Neuronal stem cell (in vitro differentiated cells): Measurements from ENCODE around the gene ODF2.

Experiments used
- DNase-seq: peaks from one replicate; pipeline ENCODE4 v3.0.0-alpha.2; 2013; ENCODE audit warnings: low spot score
- H2AFZ ChIP-seq: one replicate; pipeline ENCODE4 v1.6.1; 2013; ENCODE audit warnings: mild to moderate bottlenecking, low read length, inconsistent platforms
- H2AK5ac ChIP-seq: 2 replicates; pipeline ENCODE4 v1.6.1; 2013; ENCODE audit warnings: low read depth, mild to moderate bottlenecking, inconsistent platforms, low read length, moderate library complexity, mixed read lengths
- H2BK120ac ChIP-seq: 2 replicates; pipeline ENCODE4 v1.6.1; 2013; ENCODE audit warnings: low read depth, mild to moderate bottlenecking, inconsistent platforms, low read length, moderate library complexity, mixed read lengths
- H2BK12ac ChIP-seq: one replicate; pipeline ENCODE4 v1.6.1; 2013; ENCODE audit warnings: low read length, inconsistent platforms
- H2BK15ac ChIP-seq: 2 replicates; pipeline ENCODE4 v1.6.1; 2013; ENCODE audit warnings: mild to moderate bottlenecking, low read length, inconsistent platforms, mixed read lengths
- H2BK5ac ChIP-seq: one replicate; pipeline ENCODE4 v1.6.1; 2013; ENCODE audit warnings: inconsistent platforms, mild to moderate bottlenecking, low read length, moderate library complexity
- H3K14ac ChIP-seq: one replicate; pipeline ENCODE4 v1.6.1; 2013; ENCODE audit warnings: low read length, inconsistent platforms
- H3K18ac ChIP-seq: 2 replicates; pipeline ENCODE4 v1.6.1; 2013; ENCODE audit warnings: low read length, inconsistent platforms
- H3K23ac ChIP-seq: 2 replicates; pipeline ENCODE4 v1.6.1; 2013; ENCODE audit warnings: low read depth, mild to moderate bottlenecking, mixed read lengths, low read length, inconsistent platforms; ENCODE audit not compliant: poor library complexity
- H3K27ac ChIP-seq: replicated peaks from 3 replicates; pipeline ENCODE4 v1.5.1; 2013; ENCODE audit warnings: low read length, inconsistent platforms
- H3K27me3 ChIP-seq, 3 experiments: 2 replicates each; pipeline ENCODE4 v1.6.1; 2013; ENCODE audit warnings: low read length in 3 of 3, mild to moderate bottlenecking in 2 of 3, inconsistent platforms in 1 of 3, low read depth in 1 of 3, mixed read lengths in 1 of 3, moderate library complexity in 1 of 3; ENCODE audit not compliant: control insufficient read depth in 3 of 3, insufficient read depth in 3 of 3
- H3K36me3 ChIP-seq, 2 donors: replicated peaks in 1 of 2; 2 replicates each; pipeline ENCODE4 v1.6.1; 2013; ENCODE audit warnings: low read length in 2 of 2; ENCODE audit not compliant: control insufficient read depth in 2 of 2, insufficient read depth in 2 of 2
- H3K4ac ChIP-seq: 2 replicates; pipeline ENCODE4 v1.6.1; 2013; ENCODE audit warnings: inconsistent platforms, mild to moderate bottlenecking, low read length, moderate library complexity
- H3K4me1 ChIP-seq, 2 donors: 1 replicate in 1 of 2; 2 replicates in 1 of 2; pipeline ENCODE4 v1.6.1; 2013; ENCODE audit warnings: low read length in 2 of 2, low read depth in 1 of 2; ENCODE audit not compliant: control insufficient read depth in 2 of 2, insufficient read depth in 1 of 2
- H3K4me2 ChIP-seq: one replicate; pipeline ENCODE4 v1.6.1; 2013; ENCODE audit warnings: mild to moderate bottlenecking, low read length, inconsistent platforms; ENCODE audit not compliant: insufficient read depth, poor library complexity, severe bottlenecking
- H3K4me3 ChIP-seq, 2 donors: 2 replicates each; pipeline ENCODE4 v1.5.1; 2013; ENCODE audit warnings: low read length in 2 of 2, mild to moderate bottlenecking in 2 of 2, inconsistent platforms in 1 of 2, moderate library complexity in 1 of 2
- H3K79me1 ChIP-seq: one replicate; pipeline ENCODE4 v1.6.1; 2013; ENCODE audit warnings: low read depth, mild to moderate bottlenecking, inconsistent platforms, low read length, moderate library complexity
- H3K9ac ChIP-seq: one replicate; pipeline ENCODE4 v1.6.1; 2013; ENCODE audit warnings: mild to moderate bottlenecking, low read depth, low read length, inconsistent platforms; ENCODE audit not compliant: poor library complexity
- H3K9me3 ChIP-seq, 2 donors: replicated peaks in 1 of 2; 2 replicates each; pipeline versions ENCODE3 to v1.6.1; 2013; ENCODE audit warnings: low read length in 2 of 2, mild to moderate bottlenecking in 2 of 2, inconsistent platforms in 1 of 2, low read depth in 1 of 2, mixed read lengths in 1 of 2, moderate library complexity in 1 of 2; ENCODE audit not compliant: control insufficient read depth in 2 of 2, insufficient read depth in 1 of 2
- H4K8ac ChIP-seq: one replicate; pipeline ENCODE4 v1.6.1; 2013; ENCODE audit warnings: low read depth, mild to moderate bottlenecking, inconsistent platforms, low read length, moderate library complexity
- H4K91ac ChIP-seq: one replicate; pipeline ENCODE4 v1.6.1; 2013; ENCODE audit warnings: low read length, low read depth, mild to moderate bottlenecking, inconsistent platforms; ENCODE audit not compliant: poor library complexity
- WGBS, 2 donors: extraction: QIAGEN DNeasy Blood & Tissue Kit; methylation state at CpG; one replicate each; pipeline ENCODE4 v1.1.7; 2013; ENCODE audit warnings: missing lambda C conversion rate in 2 of 2, mixed read lengths in 1 of 2; ENCODE audit not compliant: insufficient read length in 2 of 2, insufficient replicate concordance in 1 of 2; ENCODE audit errors: extremely low coverage in 2 of 2; 5-methylcytosine and 5-hydroxymethylcytosine counted together

Gene ODF2

DNA sequence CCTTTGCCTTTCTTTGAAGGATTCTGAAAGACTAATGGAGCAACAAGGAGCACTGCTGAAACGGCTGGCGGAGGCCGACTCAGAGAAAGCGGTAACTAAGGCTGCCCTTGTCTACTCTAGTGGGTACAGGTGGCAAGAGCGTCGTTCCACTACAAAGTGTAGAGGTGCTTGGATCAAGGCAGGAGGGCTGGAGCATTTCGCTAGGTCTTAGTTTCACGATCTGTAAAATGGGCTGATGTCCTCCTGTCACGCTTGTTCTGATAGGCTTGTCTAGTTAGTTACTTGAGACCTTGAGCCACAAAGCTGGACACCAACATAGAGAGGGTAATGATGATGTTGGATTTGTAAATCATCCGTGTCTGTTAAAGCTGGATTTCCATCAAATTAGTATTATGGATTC lies 25.8 kb downstream of the ODF2 start:
- H2BK15ac ChIP-seq, result no peak overlapping the region
- H3K23ac ChIP-seq, result no peak overlapping the region
- no peak for DNase-seq
- H2BK5ac ChIP-seq, result no peak overlapping the region
- no peaks in the 10 kb centered on the region for H3K4me1 ChIP-seq
- no peaks in the 10 kb centered on the region for H3K9me3 ChIP-seq
- no peak overlapping the region for H3K18ac ChIP-seq
- no peak overlapping the region for H3K4ac ChIP-seq
- no peak overlapping the region for H3K4me3 ChIP-seq
- H3K27ac ChIP-seq, result no peak overlapping the region
- H3K36me3 ChIP-seq, result peaks cover 25 to 94% of the 10 kb centered on the region in 2 donors
- H2AFZ ChIP-seq, result no peak overlapping the region
- no peak overlapping the region for H3K14ac ChIP-seq
- H2BK120ac ChIP-seq, result no peak overlapping the region
- no peak overlapping the region for H4K91ac ChIP-seq
- H4K8ac ChIP-seq, result no peak overlapping the region
- no peak overlapping the region for H2BK12ac ChIP-seq
- H3K27me3 ChIP-seq, result no peaks in the 10 kb centered on the region
- no peak overlapping the region for H3K9ac ChIP-seq
- no peak overlapping the region for H3K4me2 ChIP-seq
- no CpG with 5 or more reads among the region's 10 CpGs for WGBS, 2 donors
- no peak overlapping the region for H2AK5ac ChIP-seq
- H3K79me1 ChIP-seq, result no peaks in the 10 kb centered on the region

DNA sequence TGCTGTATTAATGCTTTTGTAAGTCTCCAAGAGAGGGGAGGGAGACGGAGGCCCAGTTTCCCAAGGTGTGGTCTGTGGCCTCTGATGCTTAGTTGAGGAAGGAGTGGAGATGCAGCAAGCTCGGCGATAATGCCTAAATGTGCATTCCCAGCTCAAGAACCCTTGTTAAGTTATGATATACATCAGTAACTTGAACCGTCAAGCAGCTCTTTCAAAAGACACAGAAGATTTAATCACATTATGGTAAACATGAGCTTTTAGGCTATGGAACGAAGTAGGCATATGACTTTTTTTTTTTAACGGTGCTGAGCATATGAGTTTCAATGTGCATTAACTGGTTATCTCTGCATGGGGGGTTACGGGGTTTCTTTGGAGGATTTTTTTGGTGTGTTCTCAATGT lies 26.4 kb downstream of the ODF2 start:
- Histone ChIP-seq H2AFZ (no peak overlapping the region), H4K8ac (no peak overlapping the region), H3K18ac (no peak overlapping the region), H3K36me3 (peaks cover 30 to 96% of the 10 kb centered on the region in 2 donors), H2BK120ac (no peak overlapping the region), H3K4ac (no peak overlapping the region), H2BK5ac (no peak overlapping the region), H2BK15ac (no peak overlapping the region), H3K27me3 (no peaks in the 10 kb centered on the region), H3K79me1 (no peaks in the 10 kb centered on the region), H4K91ac (no peak overlapping the region), H2BK12ac (no peak overlapping the region), H3K9ac (no peak overlapping the region), H3K14ac (no peak overlapping the region), H3K4me3 (no peak overlapping the region), H3K9me3 (no peaks in the 10 kb centered on the region), H2AK5ac (no peak overlapping the region), H3K4me2 (no peak overlapping the region), H3K4me1 (no peaks in the 10 kb centered on the region), H3K23ac (no peak overlapping the region), H3K27ac (no peak overlapping the region)
- no CpG with 5 or more reads among the region's 7 CpGs for WGBS, 2 donors
- no peak for DNase-seq

DNA sequence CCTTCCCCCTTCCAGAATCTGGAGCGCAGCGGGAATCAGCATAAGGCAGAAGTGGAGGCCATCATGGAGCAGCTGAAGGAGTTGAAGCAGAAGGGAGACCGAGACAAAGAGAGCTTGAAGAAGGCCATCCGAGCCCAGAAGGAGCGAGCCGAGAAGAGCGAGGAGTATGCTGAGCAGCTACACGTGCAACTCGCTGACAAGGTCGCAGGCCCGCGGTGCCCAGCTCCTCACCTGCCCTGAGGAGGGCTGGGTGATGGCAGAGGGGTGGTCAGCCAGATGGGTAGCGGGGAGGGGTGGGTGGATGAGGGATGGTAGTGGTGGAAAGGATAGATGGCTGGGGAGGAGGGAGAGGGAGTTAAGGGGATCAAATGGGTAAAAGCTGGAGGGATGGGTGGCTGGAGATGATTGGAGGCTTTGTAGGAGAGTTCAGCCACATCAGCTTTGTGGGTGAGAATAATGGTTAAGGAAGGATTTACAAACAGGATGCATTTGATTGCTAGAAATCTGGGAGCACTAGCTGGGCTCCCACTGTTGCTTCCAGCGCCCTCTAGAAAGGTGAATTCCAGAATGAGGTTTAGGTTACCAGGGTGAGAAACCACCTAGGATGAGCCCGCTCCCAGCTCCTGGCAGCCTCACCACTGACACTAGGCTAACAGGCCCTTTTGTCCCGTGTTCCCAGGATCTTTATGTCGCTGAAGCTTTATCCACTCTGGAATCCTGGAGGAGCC lies 29.0 kb downstream of the ODF2 start:
- Histone ChIP-seq H2BK120ac (no peak overlapping the region), H3K36me3 (peaks cover 33 to 94% of the 10 kb centered on the region in 2 donors), H3K4me1 (no peaks in the 10 kb centered on the region), H3K9ac (peak overlapping the region; percentile 25), H4K91ac (no peak overlapping the region), H3K4ac (no peak overlapping the region), H3K27ac (no peak overlapping the region), H2AK5ac (no peak overlapping the region), H3K14ac (no peak overlapping the region), H3K23ac (no peak overlapping the region), H3K79me1 (no peaks in the 10 kb centered on the region), H3K27me3 (no peaks in the 10 kb centered on the region), H2BK12ac (no peak overlapping the region), H3K9me3 (no peaks in the 10 kb centered on the region), H3K4me2 (no peak overlapping the region), H3K18ac (no peak overlapping the region), H4K8ac (no peak overlapping the region), H2BK15ac (no peak overlapping the region), H3K4me3 (no peak overlapping the region), H2AFZ (no peak overlapping the region), H2BK5ac (no peak overlapping the region)
- DNase-seq, result no peak
- WGBS, 2 donors, result 100% methylated on average over 1 of the region's 17 CpGs; no CpG with 5 or more reads in 1 of the 2 donors

DNA sequence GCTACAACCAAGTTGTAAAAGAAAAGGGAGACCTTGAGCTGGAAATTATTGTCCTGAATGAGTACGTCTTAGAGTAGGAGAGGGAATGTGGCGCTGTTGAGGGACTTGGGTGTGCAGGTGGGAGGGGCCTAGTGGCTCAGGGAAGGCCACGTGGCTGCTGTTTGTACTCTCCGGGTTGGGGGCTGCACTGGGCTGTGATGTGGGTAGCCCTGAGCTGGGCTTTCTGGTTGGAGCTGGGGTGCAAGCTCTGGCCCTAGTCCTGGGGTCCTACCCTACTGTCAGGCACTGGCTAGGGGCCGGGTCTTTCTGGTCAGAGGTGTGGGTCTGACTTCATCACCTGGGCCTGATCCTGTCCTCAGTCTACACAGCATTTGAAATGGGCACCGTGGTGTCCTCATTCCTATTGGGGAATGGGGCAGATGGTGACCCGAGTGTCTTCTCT lies 29.6 kb downstream of the ODF2 start:
- peak overlapping the region; percentile 57 for H3K23ac ChIP-seq
- H4K8ac ChIP-seq, result no peak overlapping the region
- no peak overlapping the region for H3K4me3 ChIP-seq
- no peaks in the 10 kb centered on the region for H3K27me3 ChIP-seq
- DNase-seq, result no peak
- no peak overlapping the region for H2BK120ac ChIP-seq
- no peaks in the 10 kb centered on the region for H3K4me1 ChIP-seq
- H3K14ac ChIP-seq, result no peak overlapping the region
- no peak overlapping the region for H3K18ac ChIP-seq
- H2AFZ ChIP-seq, result no peak overlapping the region
- no CpG with 5 or more reads among the region's 7 CpGs for WGBS, 2 donors
- H3K4me2 ChIP-seq, result no peak overlapping the region
- no peaks in the 10 kb centered on the region for H3K9me3 ChIP-seq
- no peak overlapping the region for H3K4ac ChIP-seq
- H4K91ac ChIP-seq, result no peak overlapping the region
- H2BK15ac ChIP-seq, result no peak overlapping the region
- H3K79me1 ChIP-seq, result no peaks in the 10 kb centered on the region
- H3K27ac ChIP-seq, result no peak overlapping the region
- no peak overlapping the region for H2AK5ac ChIP-seq
- H2BK12ac ChIP-seq, result no peak overlapping the region
- no peak overlapping the region for H2BK5ac ChIP-seq
- no peak overlapping the region for H3K9ac ChIP-seq
- H3K36me3 ChIP-seq, result peaks cover 33 to 93% of the 10 kb centered on the region in 2 donors
